HUES6 (cell line): ENCODE results near the gene CFAP299.
"Not testable (repeated sequence)": the region's sequence is repeated elsewhere in the genome, so short reads cannot be mapped to it uniquely, and the experiment has no call there.

Experiments used
- H3K27ac ChIP-seq: 2 replicates; pipeline ENCODE4 v1.7.0; 2013; ENCODE audit warnings: low read depth, mild to moderate bottlenecking, low read length, inconsistent platforms
- H3K27me3 ChIP-seq: 2 replicates; pipeline ENCODE4 v1.6.1; 2013; ENCODE audit warnings: low read length; ENCODE audit not compliant: control insufficient read depth, insufficient read depth
- H3K36me3 ChIP-seq: 2 replicates; pipeline ENCODE4 v1.6.1; 2013; ENCODE audit warnings: low read length; ENCODE audit not compliant: control insufficient read depth, insufficient read depth
- H3K4me1 ChIP-seq: 2 replicates; pipeline ENCODE4 v1.6.1; 2013; ENCODE audit warnings: low read length; ENCODE audit not compliant: control insufficient read depth, insufficient read depth
- H3K4me3 ChIP-seq: 2 replicates; pipeline ENCODE4 v1.5.1; 2013; ENCODE audit warnings: low read depth, low read length
- H3K9ac ChIP-seq: one replicate; pipeline ENCODE4 v1.6.1; 2013; ENCODE audit warnings: mild to moderate bottlenecking, low read length
- H3K9me3 ChIP-seq: 2 replicates; pipeline ENCODE4 v1.6.1; 2013; ENCODE audit warnings: low read depth, low read length; ENCODE audit not compliant: control insufficient read depth, insufficient read depth

CFAP299 gene

DNA sequence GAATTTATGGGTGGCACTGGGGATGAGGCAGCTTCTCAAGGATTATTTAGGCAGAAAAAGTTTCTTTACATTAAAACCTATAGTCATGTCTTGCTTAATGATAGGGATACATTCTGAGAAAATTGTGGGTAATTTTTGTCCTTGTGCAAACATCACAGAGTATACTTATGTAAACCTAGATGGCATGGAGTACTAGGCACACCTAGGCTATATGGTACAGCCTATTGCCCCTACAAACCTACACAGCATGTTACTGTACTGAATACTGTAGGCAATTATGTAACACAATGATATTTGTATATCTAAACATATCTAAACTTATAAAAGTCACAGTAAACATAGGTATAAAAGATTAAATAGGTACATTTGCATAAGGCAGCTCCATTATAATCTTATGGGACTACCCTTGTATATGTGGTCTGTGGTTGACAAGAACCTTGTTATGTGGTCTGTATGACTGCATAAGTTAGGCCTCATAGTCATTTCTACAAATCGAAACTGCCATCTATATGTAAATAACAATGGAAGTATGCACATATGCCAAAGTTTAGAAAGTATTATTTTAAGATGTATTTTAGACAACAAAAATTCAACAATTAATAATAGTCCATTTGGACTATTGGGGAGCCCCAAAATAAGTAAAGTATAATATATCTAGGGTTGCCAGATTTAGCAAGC, 87.3 kb downstream of the CFAP299 start:
- H3K9me3 ChIP-seq = no peaks in the 10 kb centered on the region
- H3K4me1 ChIP-seq = peaks cover 5% of the 10 kb centered on the region
- no peak overlapping the region for H3K27ac ChIP-seq
- H3K27me3 ChIP-seq = no peaks in the 10 kb centered on the region
- H3K4me3 ChIP-seq = no peak overlapping the region
- no peaks in the 10 kb centered on the region for H3K36me3 ChIP-seq
- no peak overlapping the region for H3K9ac ChIP-seq

DNA sequence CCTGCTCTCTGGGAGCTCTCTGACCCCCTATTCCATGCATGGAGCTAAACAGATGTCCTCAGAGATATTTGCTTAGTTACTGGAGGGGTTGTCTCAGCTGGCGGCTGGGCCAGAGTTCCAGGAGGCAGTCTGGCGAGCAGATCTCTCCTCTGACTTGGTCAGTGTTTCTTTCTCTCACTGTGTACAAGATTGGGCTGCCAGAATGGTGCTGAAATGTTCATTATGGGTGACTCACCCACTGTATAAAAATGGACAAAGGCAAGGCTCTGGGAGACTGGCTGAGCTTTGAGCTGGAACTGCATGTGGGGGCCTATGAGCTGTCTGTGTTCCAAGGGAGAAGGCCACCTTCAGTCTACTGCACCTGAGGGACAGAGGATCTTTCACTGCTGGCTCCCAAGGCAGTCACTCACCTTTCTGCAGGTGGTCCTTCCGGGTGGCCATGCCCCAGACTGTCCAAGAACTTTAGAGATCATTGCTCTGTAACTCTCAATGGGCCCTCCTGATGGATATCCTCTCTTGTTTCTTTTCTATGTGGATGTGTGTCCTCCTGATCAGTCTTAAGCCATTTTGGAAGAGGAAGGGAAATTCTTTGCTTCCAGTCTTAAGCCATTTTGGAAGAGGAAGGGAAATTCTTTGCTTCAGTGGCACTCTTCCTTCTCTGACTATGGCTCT, 88.2 kb downstream of the CFAP299 start:
- Histone ChIP-seq H3K9me3 (no peaks in the 10 kb centered on the region), H3K9ac (no peak overlapping the region), H3K27ac (no peak overlapping the region)

DNA sequence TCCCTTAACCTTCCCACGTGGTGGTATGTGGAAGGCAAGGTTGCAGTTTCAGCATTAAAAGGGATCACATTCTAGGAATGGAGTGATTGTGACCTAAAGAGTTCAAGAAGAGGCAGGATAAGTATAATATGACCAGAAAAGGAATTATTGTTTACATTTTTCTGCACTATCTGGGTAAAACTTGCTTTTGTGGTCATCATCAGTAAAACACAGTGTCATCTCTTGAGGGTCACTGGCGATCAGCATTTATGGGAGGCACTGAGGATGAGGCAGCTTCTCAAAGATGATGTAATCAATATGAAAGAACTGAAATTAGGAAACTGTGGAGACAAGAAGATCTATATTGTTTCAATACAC, 88.7 kb downstream of the CFAP299 start:
- Histone ChIP-seq H3K36me3 (no peaks in the 10 kb centered on the region), H3K9me3 (no peaks in the 10 kb centered on the region), H3K4me3 (no peak overlapping the region), H3K4me1 (peaks cover 5% of the 10 kb centered on the region), H3K9ac (no peak overlapping the region), H3K27me3 (no peaks in the 10 kb centered on the region), H3K27ac (no peak overlapping the region)

More for the DNA sequence above, 88.2 kb downstream of the CFAP299 start:
- peaks cover 5% of the 10 kb centered on the region for H3K4me1 ChIP-seq
- H3K36me3 ChIP-seq = no peaks in the 10 kb centered on the region
- no peaks in the 10 kb centered on the region for H3K27me3 ChIP-seq
- H3K4me3 ChIP-seq = no peak overlapping the region

DNA sequence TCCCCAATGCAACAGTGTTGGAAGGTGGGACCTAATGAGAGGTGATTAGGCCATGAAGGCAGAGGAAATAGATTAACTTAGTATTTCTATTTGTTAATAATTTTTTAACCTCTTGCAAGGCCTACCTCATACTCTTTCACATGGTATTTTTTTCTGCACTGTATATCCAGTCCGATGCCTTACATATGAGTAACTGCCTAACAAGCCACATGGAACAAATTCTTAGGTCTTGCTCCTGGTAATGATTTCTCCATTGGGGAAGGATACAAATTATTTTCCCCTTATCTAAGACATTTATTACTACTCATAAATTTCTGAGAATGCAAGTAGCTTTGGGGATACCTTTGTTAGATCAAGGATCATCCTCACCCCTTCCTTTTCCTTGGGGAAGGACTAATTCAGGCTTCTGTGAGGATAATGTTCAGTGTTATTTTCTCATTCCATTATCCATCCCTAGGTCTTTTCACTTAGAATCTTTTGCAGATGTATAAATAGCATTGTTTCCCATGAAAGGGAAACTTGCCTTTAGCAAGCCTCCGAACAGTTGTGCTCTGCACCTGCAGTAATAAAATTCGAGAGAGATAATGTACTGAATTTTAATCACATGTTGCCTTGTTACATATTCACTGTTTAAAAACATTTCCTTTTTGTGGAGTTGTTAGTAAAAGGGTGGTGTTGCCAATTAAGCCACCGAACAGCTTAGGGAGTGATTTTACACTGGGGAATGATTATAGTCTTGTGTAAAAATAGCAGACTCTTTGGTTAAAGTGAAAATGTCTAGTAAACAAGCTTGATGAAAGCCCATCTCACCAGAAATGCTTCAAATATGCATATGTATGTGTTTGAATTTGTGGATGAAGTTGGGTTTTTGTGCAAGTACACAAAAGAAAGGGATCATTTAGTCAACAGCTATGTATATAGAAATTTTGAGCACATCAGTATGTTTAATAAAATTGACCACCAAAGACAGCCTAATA, 89.9 kb downstream of the CFAP299 start:
- H3K36me3 ChIP-seq = no peaks in the 10 kb centered on the region
- no peaks in the 10 kb centered on the region for H3K9me3 ChIP-seq
- no peak overlapping the region for H3K9ac ChIP-seq
- no peaks in the 10 kb centered on the region for H3K27me3 ChIP-seq
- no peaks in the 10 kb centered on the region for H3K4me1 ChIP-seq
- no peak overlapping the region for H3K27ac ChIP-seq
- H3K4me3 ChIP-seq = no peak overlapping the region

DNA sequence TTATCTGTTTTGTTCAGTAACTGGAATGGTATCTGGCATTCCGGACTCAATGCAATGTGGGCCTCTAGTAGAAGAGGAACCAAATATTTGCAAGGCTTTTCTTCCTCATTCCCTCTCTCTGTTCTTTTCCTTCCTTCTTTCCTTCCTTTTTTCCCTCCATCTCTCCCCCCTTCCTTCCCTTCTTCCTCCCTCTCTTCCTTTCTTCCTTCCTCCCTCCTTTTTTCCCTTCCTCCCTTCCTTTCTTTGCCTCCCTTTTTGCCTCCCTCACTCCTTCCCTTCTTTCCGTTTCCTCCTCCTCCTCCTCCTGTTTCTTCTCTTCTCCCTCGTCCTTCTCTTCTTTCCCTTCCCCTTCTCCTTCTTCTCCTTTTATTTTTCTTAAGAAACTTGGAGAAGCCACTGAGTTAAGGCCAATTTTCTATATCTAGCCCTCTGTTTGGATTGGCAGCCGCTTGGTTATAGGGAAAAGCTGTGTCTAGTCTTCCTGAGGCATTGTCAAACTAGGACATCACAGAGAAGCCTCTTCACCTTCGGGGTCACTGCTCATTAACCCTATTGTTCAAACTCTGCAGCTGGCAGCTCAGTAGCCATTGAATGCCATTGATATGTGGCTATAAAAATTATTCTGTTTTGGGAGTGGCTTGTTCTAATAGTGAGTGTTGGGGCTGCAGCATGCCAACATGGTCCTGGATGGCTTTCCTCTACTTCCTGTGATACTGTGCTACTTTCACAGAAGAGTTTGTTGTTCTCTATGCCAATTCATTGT, 95.9 kb downstream of the CFAP299 start:
- H3K4me1 ChIP-seq = no peaks in the 10 kb centered on the region
- no peak overlapping the region for H3K9ac ChIP-seq
- H3K4me3 ChIP-seq = no peak overlapping the region
- no peak overlapping the region for H3K27ac ChIP-seq
- H3K27me3 ChIP-seq = no peaks in the 10 kb centered on the region
- no peaks in the 10 kb centered on the region for H3K9me3 ChIP-seq
- H3K36me3 ChIP-seq = no peaks in the 10 kb centered on the region

DNA sequence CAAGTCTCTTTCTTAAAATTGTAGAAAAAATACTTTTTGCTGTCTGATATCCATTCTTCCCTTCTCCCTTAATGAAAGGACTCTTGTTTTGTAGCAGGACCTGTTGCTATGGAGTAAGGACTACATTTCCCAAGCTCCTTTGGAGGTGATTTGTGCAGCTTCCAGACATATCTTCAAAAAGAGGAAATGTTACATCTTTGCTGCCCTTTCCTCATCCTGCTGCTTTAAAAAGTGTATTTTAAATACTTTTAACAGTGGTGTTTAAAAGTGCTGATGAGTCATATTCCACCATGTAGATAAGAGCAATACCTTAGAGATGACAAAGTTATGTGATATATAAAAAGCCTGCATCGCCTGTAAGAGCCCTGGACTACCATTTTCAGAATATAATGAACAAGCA, 98.7 kb downstream of the CFAP299 start:
- no peak overlapping the region for H3K4me3 ChIP-seq
- no peak overlapping the region for H3K27ac ChIP-seq
- H3K9me3 ChIP-seq = no peaks in the 10 kb centered on the region
- H3K36me3 ChIP-seq = no peaks in the 10 kb centered on the region
- no peaks in the 10 kb centered on the region for H3K27me3 ChIP-seq
- no peak overlapping the region for H3K9ac ChIP-seq
- peaks cover 5% of the 10 kb centered on the region for H3K4me1 ChIP-seq

DNA sequence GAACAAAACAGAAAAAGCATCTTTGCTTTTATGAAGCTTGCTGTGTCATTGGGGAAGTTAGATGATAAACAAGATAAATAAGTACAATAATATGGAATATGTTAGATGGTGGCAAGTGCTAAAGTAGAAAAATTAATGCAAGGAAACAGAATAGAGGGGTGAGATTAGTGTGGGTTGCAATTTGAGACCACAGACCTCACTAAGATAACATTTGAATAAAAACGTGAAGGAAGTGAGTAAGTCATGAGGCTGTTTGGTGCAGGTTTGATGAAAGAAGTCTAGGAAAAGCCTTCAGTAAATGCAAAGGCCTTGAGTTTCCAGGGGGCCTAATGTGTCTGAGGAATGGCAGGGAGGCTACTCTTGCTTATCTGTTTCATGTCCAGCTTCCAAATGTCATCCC, 102.5 kb downstream of the CFAP299 start:
- Histone ChIP-seq H3K36me3 (no peaks in the 10 kb centered on the region), H3K4me1 (peaks cover 15% of the 10 kb centered on the region), H3K4me3 (no peak overlapping the region), H3K9me3 (no peaks in the 10 kb centered on the region), H3K9ac (no peak overlapping the region), H3K27ac (no peak overlapping the region), H3K27me3 (no peaks in the 10 kb centered on the region)

DNA sequence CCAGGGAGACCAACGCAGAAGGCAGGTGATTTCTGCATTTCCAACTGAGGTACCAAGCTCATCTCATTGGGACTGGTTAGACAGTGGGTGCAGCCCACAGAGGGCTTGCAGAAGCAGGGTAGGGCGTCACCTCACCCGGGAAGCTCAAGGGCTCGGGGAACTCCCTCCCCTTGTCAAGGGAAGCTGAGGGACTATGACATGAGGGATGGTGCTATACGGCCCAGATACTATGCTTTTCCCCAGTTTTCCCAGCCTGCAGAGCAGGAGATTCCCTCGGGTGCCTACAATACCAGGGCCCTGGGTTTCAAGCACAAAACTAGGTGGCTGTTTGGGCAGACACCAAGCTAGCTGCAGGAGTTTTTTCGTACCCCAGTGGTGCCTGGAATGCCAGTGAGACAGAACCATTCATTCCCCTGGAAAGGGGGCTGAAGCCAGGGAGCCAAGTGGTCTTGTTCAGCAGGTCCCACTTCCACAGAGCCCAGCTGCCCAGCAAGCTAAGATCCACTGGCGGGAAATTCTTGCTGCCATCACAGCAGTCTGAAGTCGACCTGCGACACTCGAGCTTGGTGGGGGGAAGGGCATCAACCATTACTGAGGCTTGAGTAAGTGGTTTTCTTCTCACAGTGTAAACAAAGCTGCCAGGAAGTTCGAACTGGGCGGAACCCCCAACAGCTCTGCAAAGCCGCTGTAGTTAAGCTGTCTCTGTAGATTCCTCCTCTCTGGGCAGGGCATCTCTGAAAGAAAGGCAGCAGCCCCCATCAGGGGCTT, 103.9 kb downstream of the CFAP299 start:
- not testable (repeated sequence) for H3K27ac ChIP-seq, H3K27me3 ChIP-seq, H3K36me3 ChIP-seq, H3K9ac ChIP-seq, H3K9me3 ChIP-seq
- Histone ChIP-seq H3K4me3 (peak overlapping the region; percentile 8; the same call in 1 of the 2 replicates), H3K4me1 (peaks cover 15% of the 10 kb centered on the region)

DNA sequence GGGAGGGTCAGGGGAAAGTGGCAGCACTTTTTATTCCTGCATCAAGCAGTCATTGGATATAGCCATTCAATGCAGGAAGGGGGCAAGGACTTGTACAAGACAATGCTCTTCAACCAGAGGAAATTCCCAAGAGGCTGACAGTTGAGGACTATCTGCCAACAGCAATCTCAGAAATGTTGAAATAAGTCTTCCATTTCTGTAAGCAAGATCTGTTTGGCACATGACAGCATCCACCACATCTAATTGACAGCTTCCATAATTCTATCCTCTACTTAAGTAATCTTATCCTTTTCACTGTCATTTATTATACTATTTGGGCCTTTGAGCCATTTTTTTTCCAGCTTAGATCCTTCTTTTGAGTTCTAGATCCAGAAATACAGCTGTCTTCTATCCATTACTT, 110.7 kb downstream of the CFAP299 start:
- Histone ChIP-seq H3K36me3 (no peaks in the 10 kb centered on the region), H3K9ac (no peak overlapping the region), H3K27ac (no peak overlapping the region), H3K4me3 (no peak overlapping the region), H3K27me3 (no peaks in the 10 kb centered on the region), H3K4me1 (no peaks in the 10 kb centered on the region), H3K9me3 (no peaks in the 10 kb centered on the region)

DNA sequence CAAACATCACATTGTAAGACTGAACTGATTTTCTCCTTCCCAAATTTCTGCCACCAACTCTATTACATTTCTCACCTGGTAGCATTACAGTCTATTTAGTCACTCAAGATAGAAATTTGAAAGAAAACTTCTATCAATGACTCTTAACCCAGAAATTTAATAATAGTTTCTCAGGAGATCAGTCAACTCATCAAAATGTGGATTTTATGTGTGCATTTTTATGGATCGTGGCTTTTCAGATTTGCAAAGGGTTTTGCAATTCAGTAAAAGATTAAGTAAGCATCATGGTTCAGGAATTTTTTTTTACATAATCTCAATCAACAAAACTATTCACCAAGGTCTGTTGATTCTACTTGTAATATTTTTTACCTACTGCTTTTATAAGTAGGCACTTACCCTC, 111.1 kb downstream of the CFAP299 start:
- Histone ChIP-seq H3K27me3 (no peaks in the 10 kb centered on the region), H3K27ac (no peak overlapping the region), H3K36me3 (no peaks in the 10 kb centered on the region), H3K9ac (no peak overlapping the region), H3K4me3 (no peak overlapping the region), H3K4me1 (no peaks in the 10 kb centered on the region), H3K9me3 (no peaks in the 10 kb centered on the region)
